Neural cell (in vitro differentiated cells): ENCODE results near the gene TBL1X. TPM values are rescaled to one million over a fixed set of nuclear protein-coding genes. Genes with fewer than 3 reads are reported as not detected.

ENCODE experiments used
- H2AFZ ChIP-seq: fragments of 200-600, 300-800 bp; sonication (generic), shearing (Covaris generic); 2 replicates; pipeline ENCODE4 v1.6.0; 2014; ENCODE audit warnings: low read depth, mild to moderate bottlenecking, antibody characterized with exemption, low read length, moderate library complexity
- H3F3A ChIP-seq: fragments of 200-600 bp; shearing (Covaris generic); 2 replicates; pipeline ENCODE4 v1.6.1; 2016; ENCODE audit warnings: mild to moderate bottlenecking, moderate library complexity, mixed read lengths, antibody characterized with exemption, low read length; ENCODE audit not compliant: insufficient read depth, poor library complexity, severe bottlenecking
- H3K27ac ChIP-seq: fragments of 200-600, 300-800 bp; sonication (generic), shearing (Covaris generic); 2 replicates; pipeline ENCODE4 v1.5.1; 2014; ENCODE audit warnings: mild to moderate bottlenecking, low read length, moderate library complexity
- H3K27me3 ChIP-seq: fragments of 300-800, 200-600 bp; sonication (generic), shearing (Covaris generic); 2 replicates; pipeline ENCODE4 v1.6.0; 2014; ENCODE audit warnings: mild to moderate bottlenecking, low read depth, low read length, moderate library complexity; ENCODE audit not compliant: insufficient read depth
- H3K36me3 ChIP-seq: fragments of 300-800, 200-600 bp; sonication (generic), shearing (Covaris generic); 2 replicates; pipeline ENCODE4 v1.5.1; 2014; ENCODE audit warnings: mild to moderate bottlenecking, antibody characterized with exemption, low read length, moderate library complexity; ENCODE audit not compliant: insufficient read depth
- H3K4me2 ChIP-seq: fragments of 300-800, 200-600 bp; sonication (generic), shearing (Covaris generic); 2 replicates; pipeline ENCODE4 v1.6.0; 2014; ENCODE audit warnings: mild to moderate bottlenecking, low read length
- H3K4me3 ChIP-seq: fragments of 300-800, 200-600 bp; sonication (generic), shearing (Covaris generic); 2 replicates; pipeline ENCODE4 v1.5.1; 2014; ENCODE audit warnings: mild to moderate bottlenecking, low read length, moderate library complexity
- H3K79me2 ChIP-seq: fragments of 200-600 bp; shearing (Covaris generic); replicated peaks from 2 replicates; pipeline ENCODE4 v1.6.0; 2014; ENCODE audit warnings: mild to moderate bottlenecking, low read length, moderate library complexity; ENCODE audit not compliant: insufficient read depth
- H3K9ac ChIP-seq: fragments of 300-800, 200-600 bp; sonication (generic), shearing (Covaris generic); 2 replicates; pipeline ENCODE4 v1.6.1; 2016; ENCODE audit warnings: mild to moderate bottlenecking, low read length, mixed read lengths
- H3K9me2 ChIP-seq: fragments of 200-600 bp; shearing (Covaris generic); 2 replicates; pipeline ENCODE4 v1.6.1; 2016; ENCODE audit warnings: mild to moderate bottlenecking, low read length, mixed read lengths; ENCODE audit not compliant: insufficient read depth
- H3K9me3 ChIP-seq: fragments of 200-600, 300-800 bp; sonication (generic), shearing (Covaris generic); 2 replicates; pipeline ENCODE4 v1.6.1; 2016; ENCODE audit warnings: mild to moderate bottlenecking, mixed run types, low read length, moderate library complexity, mixed read lengths
- H4K20me1 ChIP-seq: fragments of 200-600 bp; shearing (Covaris generic); 2 replicates; pipeline ENCODE4 v1.6.1; 2016; ENCODE audit warnings: mild to moderate bottlenecking, mixed run types; ENCODE audit not compliant: insufficient read depth
- EP300 ChIP-seq: fragments of 450-650 bp; conservative IDR thresholded peaks from 2 replicates; pipeline ENCODE4 v1.6.1; 2014; ENCODE audit warnings: antibody characterized with exemption, mild to moderate bottlenecking, moderate library complexity; ENCODE audit not compliant: poor library complexity, severe bottlenecking
- EZH2 ChIP-seq: fragments of 200-600, 300-800 bp; shearing (Covaris generic), sonication (generic); IDR thresholded peaks from 2 replicates; pipeline ENCODE4 v1.6.1; 2014; ENCODE audit warnings: antibody characterized with exemption, low read length, borderline replicate concordance, mild to moderate bottlenecking; ENCODE audit not compliant: insufficient read depth, poor library complexity, severe bottlenecking
- MXI1 ChIP-seq: fragments of 450-650 bp; conservative IDR thresholded peaks from 2 replicates; pipeline ENCODE4 v1.6.1; 2014; ENCODE audit warnings: antibody characterized with exemption, mild to moderate bottlenecking; ENCODE audit not compliant: poor library complexity, severe bottlenecking
- POLR2AphosphoS5 ChIP-seq: IDR thresholded peaks from 2 replicates; pipeline ENCODE4 v1.6.1; 2012
- RAD21 ChIP-seq: fragments of 450-650 bp; conservative IDR thresholded peaks from 2 replicates; pipeline ENCODE4 v1.6.1; 2014; ENCODE audit warnings: antibody characterized with exemption, mild to moderate bottlenecking, moderate library complexity
- SMC3 ChIP-seq: fragments of 450-650 bp; conservative IDR thresholded peaks from 2 replicates; pipeline ENCODE4 v1.6.1; 2014; ENCODE audit warnings: antibody characterized with exemption, mild to moderate bottlenecking, moderate library complexity; ENCODE audit not compliant: poor library complexity
- TAF1 ChIP-seq: IDR thresholded peaks from 2 replicates; pipeline ENCODE4 v1.6.1; 2012; ENCODE audit warnings: low read depth
- polyA plus RNA-seq: library from polyadenylated mRNA; depleted of rRNA; stranded (reverse); fragments of >200 nt; gene quantifications from 2 replicates; pipeline ENCODE4 v1.2.3, GENCODE V29; 2014
- TF ChIP-seq, protein P1 (sequence below): fragments of 450-650 bp; IDR thresholded peaks from 2 replicates; pipeline ENCODE4 v1.5.1; 2014; ENCODE audit warnings: antibody characterized with exemption, mild to moderate bottlenecking, moderate library complexity; ENCODE audit not compliant: poor library complexity, severe bottlenecking
- TF ChIP-seq, protein P2 (sequence below): IDR thresholded peaks from 2 replicates; pipeline ENCODE4 v1.6.1; 2012; ENCODE audit warnings: borderline replicate concordance

The TBL1X gene
- polyA plus RNA-seq, 1 donor from 2014 or later: 2.2 TPM

DNA sequence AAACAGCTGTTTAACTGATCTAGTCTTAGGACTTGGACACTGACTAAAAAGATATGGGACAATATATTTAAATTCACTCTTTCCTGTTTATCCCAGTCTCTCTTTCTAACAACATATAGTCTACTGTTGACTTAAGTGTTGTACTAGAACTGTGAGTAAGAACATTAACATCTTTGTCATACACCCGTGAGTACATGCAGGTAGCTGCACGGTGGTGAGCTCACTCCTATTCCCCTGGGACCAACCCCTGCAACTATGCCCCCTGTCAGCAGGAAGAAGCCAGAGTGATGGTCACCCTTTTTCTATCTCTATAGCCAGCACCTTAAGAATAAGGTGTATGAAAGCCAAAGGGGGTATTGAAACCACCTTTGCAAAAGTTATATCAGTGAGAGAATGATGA is 17.6 kb downstream of the TBL1X start:
- H3K27ac ChIP-seq: no peak overlapping the region
- H3K9ac ChIP-seq: no peak overlapping the region
- H3K36me3 ChIP-seq: no peaks in the 10 kb centered on the region
- TF ChIP-seq EP300: no peak
- no peak for TF ChIP-seq TAF1
- TF ChIP-seq RAD21: no peak
- no peak for TF ChIP-seq SMC3
- TF ChIP-seq, protein P1, sequence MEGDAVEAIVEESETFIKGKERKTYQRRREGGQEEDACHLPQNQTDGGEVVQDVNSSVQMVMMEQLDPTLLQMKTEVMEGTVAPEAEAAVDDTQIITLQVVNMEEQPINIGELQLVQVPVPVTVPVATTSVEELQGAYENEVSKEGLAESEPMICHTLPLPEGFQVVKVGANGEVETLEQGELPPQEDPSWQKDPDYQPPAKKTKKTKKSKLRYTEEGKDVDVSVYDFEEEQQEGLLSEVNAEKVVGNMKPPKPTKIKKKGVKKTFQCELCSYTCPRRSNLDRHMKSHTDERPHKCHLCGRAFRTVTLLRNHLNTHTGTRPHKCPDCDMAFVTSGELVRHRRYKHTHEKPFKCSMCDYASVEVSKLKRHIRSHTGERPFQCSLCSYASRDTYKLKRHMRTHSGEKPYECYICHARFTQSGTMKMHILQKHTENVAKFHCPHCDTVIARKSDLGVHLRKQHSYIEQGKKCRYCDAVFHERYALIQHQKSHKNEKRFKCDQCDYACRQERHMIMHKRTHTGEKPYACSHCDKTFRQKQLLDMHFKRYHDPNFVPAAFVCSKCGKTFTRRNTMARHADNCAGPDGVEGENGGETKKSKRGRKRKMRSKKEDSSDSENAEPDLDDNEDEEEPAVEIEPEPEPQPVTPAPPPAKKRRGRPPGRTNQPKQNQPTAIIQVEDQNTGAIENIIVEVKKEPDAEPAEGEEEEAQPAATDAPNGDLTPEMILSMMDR: no peak
- no peak for TF ChIP-seq MXI1
- TF ChIP-seq POLR2AphosphoS5: no peak
- TF ChIP-seq EZH2: no peak
- TF ChIP-seq, protein P2, sequence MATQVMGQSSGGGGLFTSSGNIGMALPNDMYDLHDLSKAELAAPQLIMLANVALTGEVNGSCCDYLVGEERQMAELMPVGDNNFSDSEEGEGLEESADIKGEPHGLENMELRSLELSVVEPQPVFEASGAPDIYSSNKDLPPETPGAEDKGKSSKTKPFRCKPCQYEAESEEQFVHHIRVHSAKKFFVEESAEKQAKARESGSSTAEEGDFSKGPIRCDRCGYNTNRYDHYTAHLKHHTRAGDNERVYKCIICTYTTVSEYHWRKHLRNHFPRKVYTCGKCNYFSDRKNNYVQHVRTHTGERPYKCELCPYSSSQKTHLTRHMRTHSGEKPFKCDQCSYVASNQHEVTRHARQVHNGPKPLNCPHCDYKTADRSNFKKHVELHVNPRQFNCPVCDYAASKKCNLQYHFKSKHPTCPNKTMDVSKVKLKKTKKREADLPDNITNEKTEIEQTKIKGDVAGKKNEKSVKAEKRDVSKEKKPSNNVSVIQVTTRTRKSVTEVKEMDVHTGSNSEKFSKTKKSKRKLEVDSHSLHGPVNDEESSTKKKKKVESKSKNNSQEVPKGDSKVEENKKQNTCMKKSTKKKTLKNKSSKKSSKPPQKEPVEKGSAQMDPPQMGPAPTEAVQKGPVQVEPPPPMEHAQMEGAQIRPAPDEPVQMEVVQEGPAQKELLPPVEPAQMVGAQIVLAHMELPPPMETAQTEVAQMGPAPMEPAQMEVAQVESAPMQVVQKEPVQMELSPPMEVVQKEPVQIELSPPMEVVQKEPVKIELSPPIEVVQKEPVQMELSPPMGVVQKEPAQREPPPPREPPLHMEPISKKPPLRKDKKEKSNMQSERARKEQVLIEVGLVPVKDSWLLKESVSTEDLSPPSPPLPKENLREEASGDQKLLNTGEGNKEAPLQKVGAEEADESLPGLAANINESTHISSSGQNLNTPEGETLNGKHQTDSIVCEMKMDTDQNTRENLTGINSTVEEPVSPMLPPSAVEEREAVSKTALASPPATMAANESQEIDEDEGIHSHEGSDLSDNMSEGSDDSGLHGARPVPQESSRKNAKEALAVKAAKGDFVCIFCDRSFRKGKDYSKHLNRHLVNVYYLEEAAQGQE: no peak
- H3K4me2 ChIP-seq: no peak overlapping the region
- H2AFZ ChIP-seq: no peak overlapping the region
- H3K9me2 ChIP-seq: no peaks in the 10 kb centered on the region
- H3K9me3 ChIP-seq: no peaks in the 10 kb centered on the region
- no peaks in the 10 kb centered on the region for H3F3A ChIP-seq
- no peak overlapping the region for H3K4me3 ChIP-seq
- H4K20me1 ChIP-seq: no peaks in the 10 kb centered on the region
- no peaks in the 10 kb centered on the region for H3K79me2 ChIP-seq
- no peaks in the 10 kb centered on the region for H3K27me3 ChIP-seq

DNA sequence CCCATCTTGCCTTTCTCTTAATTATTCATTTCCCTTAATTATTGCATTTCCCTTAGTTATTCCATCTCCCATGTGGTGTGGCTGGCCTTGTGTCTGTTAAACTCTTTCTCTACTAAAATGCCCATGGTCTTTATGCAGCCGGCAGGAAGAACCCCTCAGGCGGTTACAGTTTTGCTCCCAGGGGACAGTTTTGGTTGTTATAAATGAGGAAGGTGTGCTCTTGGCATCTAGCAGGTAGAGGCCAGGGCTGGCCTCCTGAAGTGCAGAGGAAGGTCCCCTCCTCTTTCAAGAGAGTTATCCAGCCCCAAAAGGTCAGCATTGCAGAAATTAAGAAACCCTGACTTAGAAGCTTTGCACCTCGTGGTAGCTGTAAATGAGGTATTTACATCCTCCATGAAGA is 18.0 kb downstream of the TBL1X start:
- no peaks in the 10 kb centered on the region for H3K9me3 ChIP-seq
- H3F3A ChIP-seq: no peaks in the 10 kb centered on the region
- no peak overlapping the region for H3K27ac ChIP-seq
- H3K4me3 ChIP-seq: no peak overlapping the region
- H3K4me2 ChIP-seq: no peak overlapping the region
- H3K27me3 ChIP-seq: no peaks in the 10 kb centered on the region
- H3K9ac ChIP-seq: no peak overlapping the region
- no peaks in the 10 kb centered on the region for H4K20me1 ChIP-seq
- TF ChIP-seq POLR2AphosphoS5 (no peak), TAF1 (no peak)
- no peaks in the 10 kb centered on the region for H3K79me2 ChIP-seq
- no peak overlapping the region for H2AFZ ChIP-seq
- no peaks in the 10 kb centered on the region for H3K9me2 ChIP-seq
- no peaks in the 10 kb centered on the region for H3K36me3 ChIP-seq

DNA sequence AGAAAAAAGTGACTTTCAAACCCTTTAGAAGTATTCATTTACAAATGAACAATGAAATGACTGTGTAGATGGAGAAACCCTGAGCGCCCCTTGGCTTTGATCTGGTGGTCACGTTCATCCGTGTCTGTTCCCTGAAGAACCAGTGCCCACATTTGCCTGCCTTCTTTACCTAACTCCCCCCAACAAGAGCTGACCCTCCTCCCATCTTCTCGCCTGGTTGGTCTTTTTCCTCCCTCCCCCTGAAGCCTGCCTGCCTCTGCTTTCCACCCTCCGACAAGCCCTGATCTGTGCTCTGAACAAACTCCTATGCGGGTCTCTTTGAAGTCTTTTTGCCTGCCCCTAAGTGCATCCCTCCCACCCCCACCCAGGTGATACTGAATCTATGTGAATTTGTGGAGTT is 18.5 kb downstream of the TBL1X start:
- TF ChIP-seq SMC3: no peak
- Histone ChIP-seq H2AFZ (no peak overlapping the region), H3K4me2 (no peak overlapping the region), H4K20me1 (no peaks in the 10 kb centered on the region), H3K27me3 (no peaks in the 10 kb centered on the region), H3K4me3 (no peak overlapping the region), H3K27ac (no peak overlapping the region), H3K9ac (no peak overlapping the region), H3K36me3 (no peaks in the 10 kb centered on the region), H3F3A (no peaks in the 10 kb centered on the region), H3K9me3 (no peaks in the 10 kb centered on the region), H3K9me2 (no peaks in the 10 kb centered on the region), H3K79me2 (no peaks in the 10 kb centered on the region)
